Measurements from ENCODE around the gene LTF.

Gene LTF

DNA sequence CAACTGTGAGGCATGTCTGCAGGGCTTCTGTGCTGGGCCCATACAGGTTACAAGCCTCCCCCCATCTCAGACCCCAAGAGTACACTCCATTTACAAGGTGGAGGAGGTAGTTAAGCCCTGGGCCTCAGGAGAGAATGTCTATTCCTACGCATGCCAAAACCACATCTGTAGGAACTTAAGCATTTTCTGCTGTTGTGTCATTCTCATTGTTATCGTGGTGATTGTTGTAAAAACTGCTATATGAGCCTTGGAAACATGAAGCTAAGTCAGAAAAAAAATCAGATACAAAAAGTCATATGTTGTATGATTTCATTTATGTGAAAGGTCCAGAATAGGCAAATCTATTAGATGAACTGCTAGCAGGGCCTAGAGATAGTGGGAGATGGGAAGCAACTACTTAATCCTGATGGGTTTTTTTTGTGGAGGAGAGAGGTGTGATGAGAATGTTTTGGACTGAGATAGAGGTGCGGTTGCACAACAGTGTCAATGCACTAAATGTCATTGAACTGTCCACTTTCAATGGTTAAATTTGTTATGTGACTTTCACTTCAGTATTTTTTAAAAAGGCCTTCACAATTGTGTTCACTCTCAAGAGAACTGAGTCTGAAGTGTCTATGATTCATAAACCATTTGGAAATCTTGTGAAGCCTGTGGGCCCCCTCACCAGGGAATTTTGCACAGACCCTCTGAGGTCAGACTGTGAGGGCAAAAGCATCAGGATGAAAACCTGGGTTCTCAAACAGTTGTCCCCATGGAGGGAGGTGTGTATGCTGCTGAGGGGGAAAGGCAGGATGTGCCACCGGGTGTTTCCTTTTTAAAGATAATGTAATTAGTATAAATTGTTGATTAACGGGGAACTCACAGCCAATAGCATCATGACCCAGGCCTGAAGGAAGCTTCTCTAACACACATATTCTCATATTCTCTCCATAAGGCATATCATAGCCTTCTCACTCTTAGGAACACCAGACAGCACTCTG lies 36.2 kb upstream of the LTF start:
- no peak overlapping the region for H3K4me3 ChIP-seq (ENCODE audit: severe bottlenecking)

DNA sequence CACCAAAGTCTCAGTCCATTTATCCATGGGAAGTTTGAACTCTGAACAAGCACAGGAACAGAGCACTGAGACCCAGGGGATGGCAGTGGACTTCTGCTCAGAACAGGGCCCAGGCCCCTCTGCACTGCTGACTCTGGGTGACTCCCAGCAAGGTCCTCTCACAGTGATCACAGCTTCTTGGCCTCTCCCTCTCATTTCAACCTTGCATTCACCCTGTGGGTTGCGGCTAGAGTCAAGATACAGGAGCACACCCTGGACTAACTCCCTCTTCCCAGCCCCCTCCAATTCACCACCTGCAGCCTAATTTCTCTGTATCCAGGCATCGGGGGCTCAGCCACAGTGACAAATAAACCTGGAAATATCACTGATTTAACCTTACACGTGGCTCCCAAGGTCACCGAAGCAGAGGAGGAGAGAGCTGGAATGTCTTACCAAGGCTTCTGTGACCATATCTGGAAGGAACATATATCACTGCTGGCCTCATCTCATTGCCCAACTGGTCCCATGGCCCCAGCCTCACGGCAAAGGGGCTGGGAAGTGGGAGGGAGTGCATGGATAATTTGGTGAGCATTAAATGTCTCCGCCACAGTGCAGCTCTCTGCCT lies 34.3 kb upstream of the LTF start:
- H3K4me3 ChIP-seq (ENCODE audit: severe bottlenecking), result no peak overlapping the region
- TF ChIP-seq, protein P1, sequence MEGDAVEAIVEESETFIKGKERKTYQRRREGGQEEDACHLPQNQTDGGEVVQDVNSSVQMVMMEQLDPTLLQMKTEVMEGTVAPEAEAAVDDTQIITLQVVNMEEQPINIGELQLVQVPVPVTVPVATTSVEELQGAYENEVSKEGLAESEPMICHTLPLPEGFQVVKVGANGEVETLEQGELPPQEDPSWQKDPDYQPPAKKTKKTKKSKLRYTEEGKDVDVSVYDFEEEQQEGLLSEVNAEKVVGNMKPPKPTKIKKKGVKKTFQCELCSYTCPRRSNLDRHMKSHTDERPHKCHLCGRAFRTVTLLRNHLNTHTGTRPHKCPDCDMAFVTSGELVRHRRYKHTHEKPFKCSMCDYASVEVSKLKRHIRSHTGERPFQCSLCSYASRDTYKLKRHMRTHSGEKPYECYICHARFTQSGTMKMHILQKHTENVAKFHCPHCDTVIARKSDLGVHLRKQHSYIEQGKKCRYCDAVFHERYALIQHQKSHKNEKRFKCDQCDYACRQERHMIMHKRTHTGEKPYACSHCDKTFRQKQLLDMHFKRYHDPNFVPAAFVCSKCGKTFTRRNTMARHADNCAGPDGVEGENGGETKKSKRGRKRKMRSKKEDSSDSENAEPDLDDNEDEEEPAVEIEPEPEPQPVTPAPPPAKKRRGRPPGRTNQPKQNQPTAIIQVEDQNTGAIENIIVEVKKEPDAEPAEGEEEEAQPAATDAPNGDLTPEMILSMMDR (IDR thresholded peaks at IDR 0.05; ENCODE audit: poor library complexity, severe bottlenecking), result no peak
- DNase-seq (ENCODE audit: low spot score) (no peak), ATAC-seq (ENCODE audit: low read depth) (no peak)
- no peaks in the 10 kb centered on the region for H3K36me3 ChIP-seq (ENCODE audit: low read depth)
- H3K27ac ChIP-seq (ENCODE audit: poor library complexity, severe bottlenecking), result no peak overlapping the region
- no peaks in the 10 kb centered on the region for H3K9me3 ChIP-seq (ENCODE audit: severe bottlenecking)
- peaks cover 9% of the 10 kb centered on the region for H3K4me1 ChIP-seq (ENCODE audit: insufficient read depth, poor library complexity, severe bottlenecking)
- H3K27me3 ChIP-seq (ENCODE audit: insufficient read depth, poor library complexity, severe bottlenecking), result no peaks in the 10 kb centered on the region

More for the DNA sequence above, 36.2 kb upstream of the LTF start:
- H3K36me3 ChIP-seq (ENCODE audit: low read depth), result no peaks in the 10 kb centered on the region
- H3K27me3 ChIP-seq (ENCODE audit: insufficient read depth, poor library complexity, severe bottlenecking), result no peaks in the 10 kb centered on the region
- TF ChIP-seq, protein P1 (IDR thresholded peaks at IDR 0.05; ENCODE audit: poor library complexity, severe bottlenecking), result no peak
- H3K27ac ChIP-seq (ENCODE audit: poor library complexity, severe bottlenecking), result no peak overlapping the region
- no peaks in the 10 kb centered on the region for H3K9me3 ChIP-seq (ENCODE audit: severe bottlenecking)
- ATAC-seq (ENCODE audit: low read depth) (no peak), DNase-seq (ENCODE audit: low spot score) (no peak)
- peaks cover 5% of the 10 kb centered on the region for H3K4me1 ChIP-seq (ENCODE audit: insufficient read depth, poor library complexity, severe bottlenecking)

DNA sequence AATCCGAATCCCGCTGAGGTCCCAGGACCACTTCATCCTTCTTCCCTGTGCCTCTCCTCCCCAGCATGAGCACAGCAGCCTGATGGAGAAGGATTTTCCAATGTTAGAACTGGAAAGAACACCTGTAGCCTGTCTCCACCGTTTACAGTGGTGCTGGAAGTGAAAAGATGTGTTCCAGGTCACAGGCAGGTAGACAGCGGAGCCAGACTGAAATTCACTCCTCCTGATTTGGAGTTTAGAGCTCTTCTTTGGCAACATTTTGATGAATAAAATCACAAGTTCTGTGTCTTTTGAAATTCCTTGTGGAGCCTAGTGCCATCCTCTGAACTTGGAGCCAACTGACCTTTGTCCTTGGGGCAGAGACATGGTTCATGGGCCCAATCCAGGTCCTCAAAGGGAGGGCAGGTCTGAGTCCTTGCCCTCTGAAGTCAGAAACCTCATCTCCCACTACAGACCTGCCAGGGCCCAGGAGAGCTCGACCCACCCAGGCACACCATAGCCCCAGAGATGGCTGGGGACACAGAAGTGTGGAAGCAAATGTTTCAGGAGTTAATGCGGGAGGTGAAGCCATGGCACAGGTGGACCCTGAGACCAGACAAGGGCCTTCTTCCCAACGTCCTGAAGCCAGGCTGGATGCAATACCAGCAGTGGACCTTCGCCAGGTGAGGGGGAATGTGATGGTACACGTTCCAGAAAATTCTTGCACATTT lies 33.0 kb upstream of the LTF start, which contains the start of gene RTP3:
Gene RTP3 (plus strand): TSS at position 421 of the 710 bp plus-strand sequence. CDS start 87 bp downstream, at position 508.
- TF ChIP-seq, protein P1 (IDR thresholded peaks at IDR 0.05; ENCODE audit: poor library complexity, severe bottlenecking), result no peak
- H3K4me3 ChIP-seq (ENCODE audit: severe bottlenecking), result no peak within 1 kb of the TSS
- no peak for DNase-seq (ENCODE audit: low spot score)
- H3K27ac ChIP-seq (ENCODE audit: poor library complexity, severe bottlenecking), result no peak within 1 kb of the TSS
- H3K36me3 ChIP-seq (ENCODE audit: low read depth), result no peaks in the 10 kb centered on the region
- H3K4me1 ChIP-seq (ENCODE audit: insufficient read depth, poor library complexity, severe bottlenecking), result peaks cover 9% of the 10 kb centered on the region
- no peak for ATAC-seq (ENCODE audit: low read depth)
- no peaks in the 10 kb centered on the region for H3K9me3 ChIP-seq (ENCODE audit: severe bottlenecking)
- H3K27me3 ChIP-seq (ENCODE audit: insufficient read depth, poor library complexity, severe bottlenecking), result no peaks in the 10 kb centered on the region

DNA sequence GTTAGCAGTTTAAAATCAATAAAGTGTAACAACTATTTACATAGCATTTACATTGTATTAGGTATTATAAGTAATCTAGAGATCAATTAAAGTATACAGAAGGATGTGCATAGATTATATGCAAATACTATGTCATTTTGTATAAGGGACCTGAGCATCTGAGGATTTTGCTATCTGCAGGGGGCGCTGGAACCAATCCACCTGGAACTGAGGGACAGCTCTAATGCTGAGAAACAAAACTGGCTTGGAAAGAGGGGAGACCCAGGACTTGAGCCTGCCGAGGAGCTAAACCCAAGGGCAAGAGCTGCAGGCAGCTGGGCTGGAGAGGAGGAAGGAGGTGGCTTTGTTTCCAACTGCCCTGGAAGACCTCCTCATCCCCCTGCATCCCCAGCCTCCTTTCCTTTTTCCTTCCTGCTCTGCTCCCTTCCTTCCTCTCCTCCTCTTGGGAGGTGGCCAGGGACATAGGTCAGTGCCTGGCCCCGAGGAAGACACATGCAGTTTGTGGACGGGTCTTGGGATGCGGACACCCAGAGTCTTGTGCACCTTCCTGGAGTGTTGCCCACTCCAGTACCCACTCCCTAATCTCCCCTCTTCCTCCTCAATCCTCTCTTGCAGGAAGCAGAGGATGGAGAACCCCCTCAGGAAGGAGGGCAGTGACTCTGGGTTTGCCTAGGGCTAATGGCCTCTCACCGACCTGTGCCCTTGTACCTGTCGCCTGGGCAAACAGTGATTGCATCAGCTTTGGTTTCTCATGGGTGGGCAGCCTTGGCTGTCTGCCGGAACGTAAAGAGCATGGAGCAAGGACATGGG lies 32.2 kb upstream of the LTF start:
- Histone ChIP-seq H3K9me3 (ENCODE audit: severe bottlenecking) (no peaks in the 10 kb centered on the region), H3K36me3 (ENCODE audit: low read depth) (no peaks in the 10 kb centered on the region), H3K27me3 (ENCODE audit: insufficient read depth, poor library complexity, severe bottlenecking) (no peaks in the 10 kb centered on the region), H3K4me3 (ENCODE audit: severe bottlenecking) (no peak overlapping the region), H3K27ac (ENCODE audit: poor library complexity, severe bottlenecking) (no peak overlapping the region), H3K4me1 (ENCODE audit: insufficient read depth, poor library complexity, severe bottlenecking) (peaks cover 9% of the 10 kb centered on the region)
- DNase-seq (ENCODE audit: low spot score) (no peak), ATAC-seq (ENCODE audit: low read depth) (no peak)
- TF ChIP-seq, protein P1 (IDR thresholded peaks at IDR 0.05; ENCODE audit: poor library complexity, severe bottlenecking), result no peak

Data from RWPE2 (cell line).